K562 (cell line): Measurements from ENCODE around the gene AIDA. TPM values are rescaled to one million over a fixed set of nuclear protein-coding genes. Genes with fewer than 3 reads are reported as not detected.

Source experiments
- ADNP ChIP-seq: fragments of 200-800 bp; sonication (Bioruptor generic); IDR thresholded peaks from 2 replicates; pipeline ENCODE4 v1.6.1; 2016; ENCODE audit warnings: missing genetic modification characterization, missing compliant biosample characterization
- EHMT2 ChIP-seq: fragments of 450-650 bp; IDR thresholded peaks from 2 replicates; pipeline ENCODE4 v1.6.1; 2018; ENCODE audit warnings: antibody characterized with exemption
- HMGN3 ChIP-seq: IDR thresholded peaks from 2 replicates; pipeline ENCODE4 v1.6.1; 2011; ENCODE audit warnings: borderline replicate concordance, low read depth, mild to moderate bottlenecking, mixed read lengths, low read length; ENCODE audit not compliant: insufficient read length; ENCODE audit errors: extremely low read depth
- IRF2 ChIP-seq: sonication (generic); formaldehyde crosslinking; IDR thresholded peaks from 2 replicates; pipeline ENCODE4 v1.8.1; 2022; ENCODE audit warnings: mild to moderate bottlenecking, missing genetic modification reagents
- NCOA4 ChIP-seq: fragments of 450-650 bp; IDR thresholded peaks from 2 replicates; pipeline ENCODE4 v1.6.1; 2018; ENCODE audit warnings: mild to moderate bottlenecking; ENCODE audit not compliant: partially characterized antibody
- NR2C1 ChIP-seq, 2 experiments: fragments of 450-650 bp; IDR thresholded peaks; 2 replicates each; pipeline ENCODE4 v1.6.1; 2017; ENCODE audit warnings: mild to moderate bottlenecking in 2 of 2, antibody characterized with exemption in 1 of 2, inconsistent platforms in 1 of 2, missing compliant biosample characterization in 1 of 2, missing genetic modification characterization in 1 of 2
- NRF1 ChIP-seq, 2 experiments: fragments of 450-650 bp; IDR thresholded peaks in 1 of 2; conservative IDR thresholded peaks in 1 of 2; 2 replicates each; pipeline ENCODE4 v1.6.1; 2014; ENCODE audit warnings: mild to moderate bottlenecking in 2 of 2
- NUFIP1 ChIP-seq: fragments of 450-650 bp; IDR thresholded peaks from 2 replicates; pipeline ENCODE4 v1.6.1; 2018; ENCODE audit not compliant: partially characterized antibody
- PHTF2 ChIP-seq: fragments of 250-450 bp; sonication (Bioruptor Pico); IDR thresholded peaks from 2 replicates; pipeline ENCODE4 v1.5.0; 2021; ENCODE audit warnings: mild to moderate bottlenecking
- RBM22 ChIP-seq: fragments of 200-400 bp; formaldehyde crosslinking; IDR thresholded peaks from 2 replicates; pipeline ENCODE4 v1.6.1; 2018; ENCODE audit warnings: low read length, low read depth; ENCODE audit not compliant: poor library complexity, severe bottlenecking
- SIN3B ChIP-seq: fragments of 450-650 bp; IDR thresholded peaks from 2 replicates; pipeline ENCODE4 v1.6.1; 2017; ENCODE audit warnings: low read depth, mild to moderate bottlenecking, moderate library complexity
- TBP ChIP-seq: optimal IDR thresholded peaks from 2 replicates; pipeline ENCODE3; 2011; ENCODE audit warnings: low read depth, low read length, improper control_type of control experiment
- TEAD1 ChIP-seq, 2 experiments: fragments of 450-650 bp in 1 of 2; sonication (generic) in 1 of 2; formaldehyde crosslinking; IDR thresholded peaks; 2 replicates each; pipeline versions ENCODE4 v1.4.0 to v1.8.0; 2020 to 2022; ENCODE audit warnings: mild to moderate bottlenecking in 2 of 2, missing genetic modification reagents in 1 of 2
- ZNF232 ChIP-seq: sonication (generic); formaldehyde crosslinking; IDR thresholded peaks from 2 replicates; pipeline ENCODE4 v1.8.0; 2022; ENCODE audit warnings: mild to moderate bottlenecking, missing genetic modification reagents
- ZNF57 ChIP-seq: fragments of 450-650 bp; formaldehyde crosslinking; IDR thresholded peaks from 2 replicates; pipeline ENCODE4 v1.4.0; 2020; ENCODE audit warnings: mild to moderate bottlenecking, moderate library complexity
- ZNF764 ChIP-seq: fragments of 250-450 bp; sonication (Bioruptor Pico); IDR thresholded peaks from 2 replicates; pipeline ENCODE4 v1.4.0; 2020; ENCODE audit warnings: low read depth, mild to moderate bottlenecking, moderate library complexity
- ZNF780A ChIP-seq: fragments of 250-450 bp; sonication (Bioruptor Pico); IDR thresholded peaks from 2 replicates; pipeline ENCODE4 v1.5.0; 2021; ENCODE audit warnings: mild to moderate bottlenecking
- polyA plus RNA-seq, 8 experiments: library from polyadenylated mRNA; depleted of rRNA in 4 of 8; stranded (reverse) in 5 of 8; unstranded in 3 of 8; fragments of >200 nt; fragmentation: Nextera tagmentation in 2 of 8; fragmentation: Illumina TruSeq in 1 of 8; extraction: Ambion mirVana in 2 of 8; extraction: Trizol in 1 of 8; gene quantifications; 2 replicates each; pipeline versions ENCODE4 v1.2.1 to v1.2.3, GENCODE V29; 2011 to 2014; ENCODE audit warnings: inconsistent platforms in 1 of 8, missing spikeins in 1 of 8
- total RNA-seq, 7 experiments: library from RNA; depleted of rRNA in 6 of 7; stranded (reverse); fragments of >200 nt in 6 of 7; fragmentation: Illumina TruSeq in 2 of 7; extraction: Trizol in 2 of 7; gene quantifications; 2 replicates each; pipeline versions ENCODE4 v1.2.1 to v1.2.3, GENCODE V29; 2011 to 2021; ENCODE audit warnings: low replicate concordance in 1 of 7
- TF ChIP-seq, protein P1 (sequence below), 3 experiments: IDR thresholded peaks in 2 of 3; conservative IDR thresholded peaks in 1 of 3; 2 replicates each; pipeline ENCODE4 v1.5.1; 2011 to 2012; ENCODE audit warnings: low read length in 3 of 3, mild to moderate bottlenecking in 3 of 3, control low read depth in 2 of 3, improper control_type of control experiment in 1 of 3, inconsistent platforms in 1 of 3, low read depth in 1 of 3, mixed read lengths in 1 of 3, moderate library complexity in 1 of 3; ENCODE audit not compliant: insufficient read depth in 2 of 3
- TF ChIP-seq, protein P2 (sequence below): fragments of 450-650 bp; IDR thresholded peaks from 2 replicates; pipeline ENCODE4 v1.6.1; 2016; ENCODE audit warnings: borderline replicate concordance
- TF ChIP-seq, protein P3 (sequence below): fragments of 450-650 bp; formaldehyde crosslinking; IDR thresholded peaks from 2 replicates; pipeline ENCODE4 v1.4.0; 2020; ENCODE audit warnings: mild to moderate bottlenecking, mixed read lengths
- TF ChIP-seq, protein P4 (sequence below): fragments of 450-650 bp; formaldehyde crosslinking; conservative IDR thresholded peaks from 2 replicates; pipeline ENCODE4 v1.4.0; 2022; ENCODE audit warnings: mild to moderate bottlenecking, missing genetic modification characterization

AIDA gene
- total and polyA plus RNA-seq, 9 of the 15 experiments (the other 6 are each of a cell fraction or from before 2014, with no cell fraction given), result 18.2 to 77.9 (median 24.9) TPM

DNA sequence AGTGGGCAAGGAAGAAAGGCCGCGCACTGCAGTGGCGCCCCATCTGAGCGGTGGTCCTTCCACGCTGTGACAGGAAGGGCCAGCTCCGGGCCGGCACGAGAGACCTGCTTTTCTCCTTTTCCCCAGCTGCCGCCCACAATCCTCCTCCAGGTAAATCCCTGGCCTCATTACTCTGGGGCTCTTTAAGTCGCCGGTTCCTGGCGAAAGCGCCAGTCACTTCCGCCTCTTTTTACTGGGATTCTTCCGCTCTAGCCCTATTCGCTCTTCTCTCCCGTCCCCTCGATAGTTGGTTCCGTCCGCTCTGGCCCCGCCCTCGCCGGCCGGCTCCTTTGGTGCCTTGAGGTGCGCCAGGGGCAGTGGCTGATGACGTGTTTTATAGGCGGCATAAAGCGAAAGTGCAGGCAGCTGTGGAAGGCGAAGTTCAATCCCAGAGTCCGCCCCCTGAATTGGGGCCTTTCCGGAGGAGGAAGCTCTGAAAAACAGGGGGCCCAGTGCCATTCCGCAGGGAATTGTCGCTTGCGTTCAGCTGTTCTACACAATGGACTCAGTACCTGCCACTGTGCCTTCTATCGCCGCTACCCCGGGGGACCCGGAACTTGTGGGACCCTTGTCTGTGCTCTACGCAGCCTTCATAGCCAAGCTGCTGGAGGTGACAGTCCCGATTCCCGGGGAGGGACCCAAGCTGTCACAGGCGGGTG lies 68.2 kb downstream of the AIDA start (continued):
- TF ChIP-seq, protein P1, sequence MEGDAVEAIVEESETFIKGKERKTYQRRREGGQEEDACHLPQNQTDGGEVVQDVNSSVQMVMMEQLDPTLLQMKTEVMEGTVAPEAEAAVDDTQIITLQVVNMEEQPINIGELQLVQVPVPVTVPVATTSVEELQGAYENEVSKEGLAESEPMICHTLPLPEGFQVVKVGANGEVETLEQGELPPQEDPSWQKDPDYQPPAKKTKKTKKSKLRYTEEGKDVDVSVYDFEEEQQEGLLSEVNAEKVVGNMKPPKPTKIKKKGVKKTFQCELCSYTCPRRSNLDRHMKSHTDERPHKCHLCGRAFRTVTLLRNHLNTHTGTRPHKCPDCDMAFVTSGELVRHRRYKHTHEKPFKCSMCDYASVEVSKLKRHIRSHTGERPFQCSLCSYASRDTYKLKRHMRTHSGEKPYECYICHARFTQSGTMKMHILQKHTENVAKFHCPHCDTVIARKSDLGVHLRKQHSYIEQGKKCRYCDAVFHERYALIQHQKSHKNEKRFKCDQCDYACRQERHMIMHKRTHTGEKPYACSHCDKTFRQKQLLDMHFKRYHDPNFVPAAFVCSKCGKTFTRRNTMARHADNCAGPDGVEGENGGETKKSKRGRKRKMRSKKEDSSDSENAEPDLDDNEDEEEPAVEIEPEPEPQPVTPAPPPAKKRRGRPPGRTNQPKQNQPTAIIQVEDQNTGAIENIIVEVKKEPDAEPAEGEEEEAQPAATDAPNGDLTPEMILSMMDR (IDR thresholded peaks at IDR 0.05 in 2 of 3, conservative IDR thresholded peaks at IDR 0.05 in 1 of 3; ENCODE audit: insufficient read depth in 2 of 3, low read depth in 1 of 3, low read length in 3 of 3), result no peak; a peak in 1 of 6 replicates
- TF ChIP-seq HMGN3 (peak; percentile 75), RBM22 (no peak), NUFIP1 (no peak), SIN3B (peak; percentile 92), TEAD1 (CRISPR knock-in tag; IDR thresholded peaks at IDR 0.05) (no peak; a peak in 1 of 4 replicates), ADNP (tag) (no peak), ZNF232 (no peak), NRF1 (conservative IDR thresholded peaks at IDR 0.05 in 1 of 2, IDR thresholded peaks at IDR 0.05 in 1 of 2) (peak; percentile 74 to 79), ZNF764 (CRISPR knock-in tag) (no peak), ZNF57 (CRISPR knock-in tag) (no peak), ZNF780A (CRISPR knock-in tag) (no peak), EHMT2 (no peak; the same call in 1 of the 2 replicates), NR2C1 (IDR thresholded peaks at IDR 0.05) (peak; percentile 57), NR2C1 (tag; IDR thresholded peaks at IDR 0.05) (peak; percentile 68; the same call in 1 of the 2 replicates), NCOA4 (no peak), PHTF2 (CRISPR knock-in tag) (no peak), TBP (peak; percentile 93), IRF2 (CRISPR knock-in tag) (peak; percentile 89; the same call in 1 of the 2 replicates)
- TF ChIP-seq, protein P2, sequence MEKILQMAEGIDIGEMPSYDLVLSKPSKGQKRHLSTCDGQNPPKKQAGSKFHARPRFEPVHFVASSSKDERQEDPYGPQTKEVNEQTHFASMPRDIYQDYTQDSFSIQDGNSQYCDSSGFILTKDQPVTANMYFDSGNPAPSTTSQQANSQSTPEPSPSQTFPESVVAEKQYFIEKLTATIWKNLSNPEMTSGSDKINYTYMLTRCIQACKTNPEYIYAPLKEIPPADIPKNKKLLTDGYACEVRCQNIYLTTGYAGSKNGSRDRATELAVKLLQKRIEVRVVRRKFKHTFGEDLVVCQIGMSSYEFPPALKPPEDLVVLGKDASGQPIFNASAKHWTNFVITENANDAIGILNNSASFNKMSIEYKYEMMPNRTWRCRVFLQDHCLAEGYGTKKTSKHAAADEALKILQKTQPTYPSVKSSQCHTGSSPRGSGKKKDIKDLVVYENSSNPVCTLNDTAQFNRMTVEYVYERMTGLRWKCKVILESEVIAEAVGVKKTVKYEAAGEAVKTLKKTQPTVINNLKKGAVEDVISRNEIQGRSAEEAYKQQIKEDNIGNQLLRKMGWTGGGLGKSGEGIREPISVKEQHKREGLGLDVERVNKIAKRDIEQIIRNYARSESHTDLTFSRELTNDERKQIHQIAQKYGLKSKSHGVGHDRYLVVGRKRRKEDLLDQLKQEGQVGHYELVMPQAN, result peak; percentile 84
- TF ChIP-seq, protein P3, sequence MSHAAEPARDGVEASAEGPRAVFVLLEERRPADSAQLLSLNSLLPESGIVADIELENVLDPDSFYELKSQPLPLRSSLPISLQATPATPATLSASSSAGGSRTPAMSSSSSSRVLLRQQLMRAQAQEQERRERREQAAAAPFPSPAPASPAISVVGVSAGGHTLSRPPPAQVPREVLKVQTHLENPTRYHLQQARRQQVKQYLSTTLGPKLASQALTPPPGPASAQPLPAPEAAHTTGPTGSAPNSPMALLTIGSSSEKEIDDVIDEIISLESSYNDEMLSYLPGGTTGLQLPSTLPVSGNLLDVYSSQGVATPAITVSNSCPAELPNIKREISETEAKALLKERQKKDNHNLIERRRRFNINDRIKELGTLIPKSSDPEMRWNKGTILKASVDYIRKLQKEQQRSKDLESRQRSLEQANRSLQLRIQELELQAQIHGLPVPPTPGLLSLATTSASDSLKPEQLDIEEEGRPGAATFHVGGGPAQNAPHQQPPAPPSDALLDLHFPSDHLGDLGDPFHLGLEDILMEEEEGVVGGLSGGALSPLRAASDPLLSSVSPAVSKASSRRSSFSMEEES (CRISPR knock-in tag), result no peak
- TF ChIP-seq, protein P4, sequence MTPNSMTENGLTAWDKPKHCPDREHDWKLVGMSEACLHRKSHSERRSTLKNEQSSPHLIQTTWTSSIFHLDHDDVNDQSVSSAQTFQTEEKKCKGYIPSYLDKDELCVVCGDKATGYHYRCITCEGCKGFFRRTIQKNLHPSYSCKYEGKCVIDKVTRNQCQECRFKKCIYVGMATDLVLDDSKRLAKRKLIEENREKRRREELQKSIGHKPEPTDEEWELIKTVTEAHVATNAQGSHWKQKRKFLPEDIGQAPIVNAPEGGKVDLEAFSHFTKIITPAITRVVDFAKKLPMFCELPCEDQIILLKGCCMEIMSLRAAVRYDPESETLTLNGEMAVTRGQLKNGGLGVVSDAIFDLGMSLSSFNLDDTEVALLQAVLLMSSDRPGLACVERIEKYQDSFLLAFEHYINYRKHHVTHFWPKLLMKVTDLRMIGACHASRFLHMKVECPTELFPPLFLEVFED (CRISPR knock-in tag), result 0 out of 2 replicates have a peak, but pooled peaks have one; percentile 38
